ENCODE data around the gene MAU2. TPM values are rescaled to one million over a fixed set of nuclear protein-coding genes. Genes with fewer than 3 reads are reported as not detected.

The MAU2 gene
- total RNA-seq, 1 experiment from 2014 or later: 48.4 TPM

DNA sequence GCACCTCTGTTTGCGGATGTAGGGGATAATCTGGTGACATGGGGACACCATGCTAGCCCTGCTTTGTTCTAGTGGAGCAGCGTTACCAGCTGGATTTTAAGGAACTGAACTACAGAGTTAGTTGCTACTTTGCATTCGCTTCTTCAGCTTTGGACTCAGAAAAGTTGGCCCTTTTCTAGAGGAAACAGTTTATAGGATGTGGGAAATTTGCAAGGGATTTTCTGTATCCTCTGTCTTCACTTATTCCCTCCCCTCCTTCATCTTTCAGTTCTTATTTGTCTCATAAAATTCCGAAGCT is 87.0 kb downstream of the MAU2 start:
- Histone ChIP-seq H3K4me2 (ENCODE audit: insufficient read depth, insufficient read length, low read length) (peak overlapping the region; percentile 97), H3K4me1 (ENCODE audit: insufficient read depth, low read length) (peaks cover 10% of the 10 kb centered on the region; the same call in 1 of the 2 replicates), H3K56ac (ENCODE audit: insufficient read length, low read depth, low read length) (no peak overlapping the region), H3K23me2 (ENCODE audit: insufficient read length, low read depth, low read length, poor library complexity, severe bottlenecking) (peaks cover 12% of the 10 kb centered on the region), H2BK5ac (ENCODE audit: insufficient read length, low read length) (no peak overlapping the region), H3K23ac (ENCODE audit: insufficient read length, low read depth, low read length) (no peak overlapping the region), H4K8ac (replicated peaks; ENCODE audit: insufficient read length, low read depth, low read length) (no peak overlapping the region), H2BK15ac (ENCODE audit: low read depth, low read length) (no peak overlapping the region), H3K4ac (ENCODE audit: low read depth, low read length) (no peak overlapping the region), H3K9me3 (ENCODE audit: control insufficient read depth, low read depth, low read length) (no peaks in the 10 kb centered on the region), H3K79me2 (ENCODE audit: insufficient read depth, low read length) (peaks cover 50% of the 10 kb centered on the region), H2BK12ac (ENCODE audit: insufficient read length, low read depth, low read length) (no peak overlapping the region), H4K91ac (ENCODE audit: insufficient read length, low read depth, low read length) (no peak overlapping the region), H3K79me1 (ENCODE audit: insufficient read depth, low read depth, low read length, poor library complexity, severe bottlenecking) (peaks cover 10% of the 10 kb centered on the region), H3K27me3 (ENCODE audit: insufficient read depth, low read length) (no peaks in the 10 kb centered on the region), H4K5ac (ENCODE audit: insufficient read length, low read depth, low read length) (no peak overlapping the region), H3K14ac (ENCODE audit: insufficient read depth, low read length) (no peak overlapping the region), H2AFZ (ENCODE audit: low read length) (no peak overlapping the region), H3T11ph (ENCODE audit: low read length) (no peak overlapping the region), H3K9ac (ENCODE audit: extremely low read depth, insufficient read length, low read length) (no peak overlapping the region), H3K18ac (ENCODE audit: insufficient read length, low read depth, low read length) (no peak overlapping the region), H2BK20ac (ENCODE audit: low read depth, low read length, poor library complexity, severe bottlenecking) (no peak overlapping the region), H2AK5ac (ENCODE audit: insufficient read length, low read length) (no peak overlapping the region), H2BK120ac (ENCODE audit: low read depth, low read length, poor library complexity, severe bottlenecking) (no peak overlapping the region), H4K20me1 (ENCODE audit: control insufficient read depth, insufficient read depth, insufficient read length) (peaks cover 3% of the 10 kb centered on the region), H3K27ac (ENCODE audit: insufficient read length, low read depth, low read length) (no peak overlapping the region)
- peaks cover 53 to 56% of the 10 kb centered on the region in 2 experiments for H3K4me1 Mint-ChIP-seq
- H3K27me3 Mint-ChIP-seq (ENCODE audit: low read depth): no peaks in the 10 kb centered on the region
- no CpG with 5 or more reads among the region's 4 CpGs for WGBS (ENCODE audit: extremely low coverage, insufficient read length, low lambda C conversion rate)
- no peak for TF ChIP-seq CTCF (conservative IDR thresholded peaks at IDR 0.05)
- no peaks in the 10 kb centered on the region; a peak in 1 of 5 replicates for H3K9me3 Mint-ChIP-seq
- no peak overlapping the region for H3K27ac Mint-ChIP-seq
- peak overlapping the region; percentile 93 to 98 for H3K4me3 Mint-ChIP-seq
- peaks cover 7 to 11% (median 8%) of the 10 kb centered on the region in 3 experiments; a peak in 6 of 7 replicates for H3K36me3 Mint-ChIP-seq (ENCODE audit: insufficient read depth in 1 of 3, low read depth in 3 of 3)
- no peak for DNase-seq

Other genes with a start within 250 kb of the MAU2 start
- 40.9 and 41.7 TPM in 2 replicates for gene TMEM161A, start 182.4 kb upstream of the MAU2 start, total RNA-seq (2021)
- 1.3 TPM in 2 replicates for gene MEF2B, start 150.6 kb upstream of the MAU2 start, total RNA-seq (2021)
- gene BORCS8, start 128.7 kb upstream of the MAU2 start, total RNA-seq (2021): 20.4 and 21.7 TPM in 2 replicates
- 78.9 and 81.8 TPM in 2 replicates for gene RFXANK, start 128.6 kb upstream of the MAU2 start, total RNA-seq (2021)
- gene NR2C2AP, start 117.4 kb upstream of the MAU2 start, total RNA-seq (2021): 30.7 and 31.7 TPM in 2 replicates
- gene NCAN, start 108.9 kb upstream of the MAU2 start, total RNA-seq (2021): 1.5 and 1.6 TPM in 2 replicates
- 3.2 and 3.5 TPM in 2 replicates for gene TM6SF2, start 47.5 kb upstream of the MAU2 start, total RNA-seq (2021)
- 99.7 and 103 TPM in 2 replicates for gene SUGP1, start 320 bp upstream of the MAU2 start, total RNA-seq (2021)
- 189 and 198 TPM in 2 replicates for gene GATAD2A, start 84.8 kb downstream of the MAU2 start, total RNA-seq (2021)
- gene TSSK6, start 194.7 kb downstream of the MAU2 start, total RNA-seq (2021): 2.6 and 2.8 TPM in 2 replicates
- 489 and 509 TPM in 2 replicates for gene NDUFA13, start 195.4 kb downstream of the MAU2 start, total RNA-seq (2021)
- 15.7 and 16.6 TPM in 2 replicates for gene YJEFN3, start 208.1 kb downstream of the MAU2 start, total RNA-seq (2021)
- gene CILP2, start 217.4 kb downstream of the MAU2 start, total RNA-seq (2021): 5.9 and 6.4 TPM in 2 replicates

Data from H9 (cell line).